Activated CD4-positive, alpha-beta T cell treated with anti-CD3 and anti-CD28 coated beads for 4 hours (primary cell): ENCODE results near the gene HK2.
"Not testable (repeated sequence)": the region's sequence is repeated elsewhere in the genome, so short reads cannot be mapped to it uniquely, and the experiment has no call there.

ENCODE experiments used
- DNase-seq, 2 donors: peaks; one replicate each; pipeline ENCODE4 v3.0.0-alpha.2; 2020

The HK2 gene

GRCh38 chr2:74880054-74880728, 46.3 kb downstream of the HK2 start:
- DNase-seq: no peak

GRCh38 chr2:74881176-74881575, 47.2 kb downstream of the HK2 start:
- no peak for DNase-seq

GRCh38 chr2:74881626-74882298, 47.8 kb downstream of the HK2 start:
- DNase-seq: no peak

- no peak for DNase-seq
Observed at GRCh38 chr2:74882299-74882687, 48.4 kb downstream of the HK2 start.

- no peak for DNase-seq
Observed at GRCh38 chr2:74883011-74883410, 49.1 kb downstream of the HK2 start.

- DNase-seq: no peak
Observed at GRCh38 chr2:74884118-74884762, 50.3 kb downstream of the HK2 start.

GRCh38 chr2:74884866-74885265, 50.9 kb downstream of the HK2 start:
- DNase-seq: no peak

- no peak for DNase-seq
Observed at GRCh38 chr2:74886251-74886650, 52.3 kb downstream of the HK2 start.

- no peak for DNase-seq
Observed at GRCh38 chr2:74886811-74887210, 52.9 kb downstream of the HK2 start.

- no peak for DNase-seq
Observed at GRCh38 chr2:74887445-74887951, 53.6 kb downstream of the HK2 start.

- DNase-seq: no peak
Observed at GRCh38 chr2:74887960-74888700, 54.2 kb downstream of the HK2 start.

GRCh38 chr2:74889159-74889558, 55.2 kb downstream of the HK2 start:
- DNase-seq: no peak

GRCh38 chr2:74890711-74891110, 56.8 kb downstream of the HK2 start:
- no peak for DNase-seq

- no peak for DNase-seq
Observed at GRCh38 chr2:74891136-74891764, 57.3 kb downstream of the HK2 start.

GRCh38 chr2:74891816-74892215, 57.9 kb downstream of the HK2 start:
- DNase-seq: not testable (repeated sequence)

- no peak for DNase-seq
Observed at GRCh38 chr2:74892609-74893008, 58.7 kb downstream of the HK2 start.

- DNase-seq: no peak
Observed at GRCh38 chr2:74893332-74893731, 59.4 kb downstream of the HK2 start.

GRCh38 chr2:74894272-74894981, 60.5 kb downstream of the HK2 start:
- no peak for DNase-seq

- DNase-seq: no peak
Observed at GRCh38 chr2:74895001-74895400, 61.1 kb downstream of the HK2 start.

- no peak for DNase-seq
Observed at GRCh38 chr2:74896232-74896631, 62.3 kb downstream of the HK2 start.

- DNase-seq: not testable (repeated sequence)
Observed at GRCh38 chr2:74900225-74900624, 66.3 kb downstream of the HK2 start.

GRCh38 chr2:74902281-74902860, 68.4 kb downstream of the HK2 start:
- no peak for DNase-seq
